ENCODE results near the gene GANAB.
"Not testable (repeated sequence)": the region's sequence is repeated elsewhere in the genome, so short reads cannot be mapped to it uniquely, and the experiment has no call there.

GANAB gene

DNA sequence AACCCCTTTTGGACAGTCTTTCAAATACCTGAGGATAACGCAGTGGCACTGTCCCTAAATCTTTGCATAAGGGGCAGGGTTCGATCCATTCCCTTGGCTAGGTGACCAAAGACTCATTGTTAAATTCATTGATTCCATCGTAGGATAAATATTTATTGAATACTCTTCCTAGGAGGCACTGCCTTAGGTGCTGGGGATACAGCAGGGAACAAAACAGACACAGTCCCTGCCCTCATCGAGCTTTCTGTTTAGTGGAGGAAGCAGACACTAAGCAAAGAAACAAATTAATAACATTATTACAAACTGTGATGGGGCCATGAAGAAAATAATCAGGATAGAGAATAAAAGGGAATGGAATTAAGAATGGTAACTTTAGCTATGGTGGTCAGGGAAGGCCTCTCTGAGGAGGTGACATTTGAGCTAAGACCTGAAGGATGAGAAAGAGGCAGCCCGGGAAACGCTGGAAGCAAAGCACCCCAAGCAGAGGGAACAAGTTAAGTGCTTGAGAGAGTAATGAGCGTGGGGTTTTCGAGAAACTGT lies 25.3 kb downstream of the GANAB start:
- DNase-seq, result no peak

DNA sequence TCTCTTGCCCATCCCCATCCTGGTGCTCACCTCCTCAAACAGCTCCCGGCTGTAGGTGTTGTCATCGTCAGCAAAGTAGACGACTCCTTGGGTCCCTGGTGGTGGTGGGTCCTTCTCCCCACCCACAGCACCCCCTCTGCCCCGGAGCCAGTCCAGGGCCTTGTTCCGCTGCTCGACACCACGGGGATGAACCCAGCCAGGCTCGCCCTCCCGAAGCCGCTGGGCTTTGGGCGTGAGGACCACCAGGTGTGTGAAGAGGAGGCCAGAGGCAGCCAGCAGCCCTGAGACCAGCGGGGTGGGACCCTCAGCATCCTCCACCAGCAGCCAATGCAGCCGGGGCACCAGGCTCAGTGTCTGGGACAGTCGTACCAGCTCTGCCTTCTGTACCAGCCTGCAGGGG lies 29.5 kb downstream of the GANAB start:
- not testable (repeated sequence) for DNase-seq

DNA sequence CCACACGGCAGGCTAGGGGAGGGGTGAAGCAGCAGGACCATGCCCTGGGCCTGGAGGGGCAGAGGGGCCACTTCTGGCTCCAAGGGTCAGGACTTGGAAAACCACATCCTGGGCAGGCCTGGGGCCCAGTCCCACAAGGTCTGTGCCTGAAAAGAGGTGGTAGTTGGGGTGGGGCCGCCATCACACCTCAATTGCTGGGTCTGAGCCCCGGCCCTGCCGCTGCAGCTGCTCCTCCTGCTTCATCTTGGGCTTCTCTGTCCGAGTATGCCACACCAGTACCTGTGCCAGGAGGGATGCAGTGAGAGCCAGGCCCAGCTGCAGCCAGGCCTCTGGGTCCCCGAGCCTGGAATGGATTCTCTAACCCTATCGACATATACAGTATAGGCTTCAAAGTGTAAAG lies 30.9 kb downstream of the GANAB start:
- no peak for DNase-seq

DNA sequence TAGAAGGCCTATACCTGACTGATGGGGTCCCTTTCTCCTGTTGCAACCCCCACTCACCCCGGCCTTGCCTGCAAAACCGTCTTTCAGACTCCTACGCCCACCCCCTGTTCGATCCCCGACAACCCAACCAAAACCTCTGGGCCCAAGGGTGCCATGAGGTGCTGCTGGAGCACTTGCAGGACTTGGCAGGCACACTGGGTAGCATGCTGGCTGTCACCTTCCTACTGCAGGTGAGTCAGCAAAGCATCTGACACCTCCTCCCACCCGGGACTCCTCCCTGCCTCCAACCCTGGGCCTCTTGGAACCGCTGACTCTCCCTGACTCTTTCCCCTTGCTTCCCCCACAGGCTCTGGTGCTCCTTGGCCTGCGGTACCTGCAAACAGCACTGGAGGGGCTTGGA lies 32.1 kb downstream of the GANAB start:
- peak; percentile 54 for DNase-seq

DNA sequence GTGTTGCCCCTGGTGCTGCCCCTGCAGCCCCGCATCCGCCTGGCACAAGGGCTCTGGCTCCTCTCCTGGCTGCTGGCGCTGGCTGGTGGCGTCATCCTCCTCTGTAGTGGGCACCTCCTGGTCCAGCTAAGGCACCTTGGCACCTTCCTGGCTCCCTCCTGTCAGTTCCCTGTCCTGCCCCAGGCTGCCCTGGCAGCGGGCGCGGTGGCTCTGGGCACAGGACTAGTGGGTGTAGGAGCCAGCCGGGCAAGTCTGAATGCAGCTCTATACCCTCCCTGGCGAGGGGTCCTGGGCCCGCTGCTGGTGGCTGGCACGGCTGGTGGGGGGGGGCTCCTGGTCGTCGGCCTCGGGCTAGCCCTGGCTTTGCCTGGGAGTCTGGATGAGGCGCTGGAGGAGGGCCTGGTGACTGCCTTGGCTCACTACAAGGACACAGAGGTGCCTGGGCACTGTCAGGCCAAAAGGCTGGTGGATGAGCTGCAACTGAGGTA lies 33.1 kb downstream of the GANAB start:
- DNase-seq, result no peak

DNA sequence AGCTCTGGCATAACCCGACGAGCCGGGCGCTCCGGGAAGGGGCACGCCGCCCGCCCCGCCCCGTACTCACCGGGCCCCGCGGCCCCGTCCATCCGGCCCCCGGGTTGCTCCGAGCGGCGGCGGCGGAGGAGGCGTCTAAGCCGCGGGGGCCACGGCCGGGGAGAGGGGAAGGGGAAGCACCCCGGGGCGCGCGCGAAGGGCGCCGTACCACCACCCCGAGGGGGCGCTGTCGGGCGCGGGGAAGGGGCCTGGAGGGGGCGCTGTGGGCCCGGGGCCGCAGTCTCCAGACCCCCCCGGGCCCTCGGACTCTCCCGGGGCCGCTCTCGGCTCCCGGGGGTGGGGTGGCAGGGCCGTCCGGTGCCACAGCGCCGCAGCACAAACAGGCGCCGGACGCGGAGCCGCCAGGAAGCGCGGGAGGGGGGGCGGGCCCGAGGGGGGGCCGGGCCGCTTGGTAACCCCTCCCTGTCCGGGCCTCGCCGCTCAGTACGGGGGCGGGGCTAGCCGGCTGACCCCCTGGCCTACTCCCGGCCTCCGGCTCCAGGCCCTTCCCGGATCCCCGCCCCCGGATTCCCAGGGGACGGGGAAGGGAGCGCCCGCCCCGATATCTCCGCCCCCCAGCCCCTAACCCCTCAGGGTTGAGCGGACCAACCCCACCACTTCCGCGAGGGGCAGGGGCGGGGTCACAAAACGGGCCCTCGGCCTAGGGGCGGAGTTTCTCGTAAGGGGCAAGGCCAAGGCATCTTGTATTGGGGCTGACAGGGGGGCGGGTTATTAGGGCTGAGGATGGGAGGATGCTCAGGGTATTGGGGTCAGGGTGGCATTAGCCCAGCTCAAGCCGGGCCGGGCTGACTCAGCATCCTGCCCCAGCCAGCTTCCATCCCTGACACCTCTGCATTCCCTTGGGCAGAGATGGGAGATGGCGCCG lies 33.8 kb downstream of the GANAB start, which contains the start of the genes EML3 and ROM1:
TSS of gene EML3 (minus strand) at position 410 of the 925 bp plus-strand sequence. CDS start at position 92, 318 bp downstream.
TSS of gene ROM1 (plus strand) at position 892 of the 925 bp plus-strand sequence. CDS start at position 917, 25 bp downstream.
- peak; percentile 92 for DNase-seq

DNA sequence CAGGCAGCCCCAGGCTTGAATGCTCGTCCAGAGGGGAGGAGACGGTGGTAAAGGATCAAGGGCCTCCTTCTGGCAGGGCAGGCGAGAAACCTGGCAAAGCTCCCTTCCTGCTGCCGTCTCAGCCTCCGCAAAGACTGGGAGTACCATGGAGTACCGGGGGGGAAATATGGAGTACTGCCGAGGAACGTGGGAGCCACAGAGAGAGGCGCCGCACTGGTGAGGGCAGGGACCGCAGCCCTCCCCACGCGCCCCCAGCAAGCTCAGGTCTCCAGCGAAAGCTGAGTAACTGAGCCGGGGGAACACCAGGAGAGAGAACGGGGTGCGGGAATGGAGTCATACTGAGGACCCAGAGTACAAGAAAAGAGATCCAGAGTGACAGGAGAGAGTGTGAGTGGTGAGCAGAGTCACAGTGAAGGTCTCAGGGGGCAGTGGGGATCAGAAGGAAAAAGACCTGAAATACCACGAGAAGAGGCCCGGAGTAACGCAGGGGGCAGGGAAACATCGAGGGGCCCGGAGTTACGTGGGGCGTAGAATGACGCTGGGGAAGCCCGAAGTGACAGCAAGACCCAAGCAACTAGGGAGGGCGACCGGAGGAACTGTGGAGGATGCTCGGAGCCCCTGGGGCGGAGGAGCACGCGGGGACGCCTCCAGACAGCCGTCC lies 34.6 kb downstream of the GANAB start:
- peak; percentile 54 for DNase-seq

DNA sequence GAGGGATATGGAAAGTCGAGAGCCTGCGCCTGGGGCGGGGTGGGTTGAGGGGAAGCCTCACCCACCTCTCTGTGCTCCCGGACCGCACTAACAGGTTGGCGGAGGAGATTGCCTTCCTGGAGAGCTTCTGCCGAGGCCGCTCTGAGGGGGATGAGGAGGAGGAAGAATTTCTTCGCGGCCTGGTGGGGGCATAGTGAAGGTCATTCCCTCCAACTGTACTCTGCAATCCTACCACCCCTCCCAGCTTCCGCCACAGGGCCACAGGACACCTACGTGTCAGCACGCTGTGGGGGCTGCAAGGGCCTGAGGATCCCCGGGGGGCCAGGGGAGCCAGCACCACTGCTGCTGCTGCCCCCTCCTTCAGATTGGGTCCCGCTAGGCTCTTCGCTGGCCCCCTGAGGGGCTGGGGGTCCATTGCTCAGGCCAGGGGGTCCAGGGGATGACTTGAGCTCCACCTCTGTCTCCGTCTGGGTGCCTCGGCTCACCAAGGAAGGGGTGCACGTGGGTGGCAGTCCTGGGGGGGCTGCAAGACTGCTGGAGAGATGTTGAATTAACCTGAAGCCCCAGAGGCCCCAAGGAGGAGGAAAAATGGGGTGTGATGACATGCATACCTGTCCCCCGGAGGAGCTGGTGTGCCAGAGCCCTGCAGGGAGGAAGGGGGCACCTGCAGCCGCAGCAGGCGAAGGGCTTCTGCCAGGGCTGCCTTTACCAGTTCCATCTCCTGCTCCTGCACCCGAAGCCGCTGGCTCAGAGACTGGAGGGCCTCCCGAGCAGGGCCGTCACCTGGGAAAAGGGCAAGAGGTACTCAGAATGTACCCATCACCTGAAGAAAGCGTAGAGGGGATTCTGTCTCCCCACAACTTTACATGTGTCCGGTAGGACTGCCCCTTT lies 35.4 kb downstream of the GANAB start:
- DNase-seq, result no peak

DNA sequence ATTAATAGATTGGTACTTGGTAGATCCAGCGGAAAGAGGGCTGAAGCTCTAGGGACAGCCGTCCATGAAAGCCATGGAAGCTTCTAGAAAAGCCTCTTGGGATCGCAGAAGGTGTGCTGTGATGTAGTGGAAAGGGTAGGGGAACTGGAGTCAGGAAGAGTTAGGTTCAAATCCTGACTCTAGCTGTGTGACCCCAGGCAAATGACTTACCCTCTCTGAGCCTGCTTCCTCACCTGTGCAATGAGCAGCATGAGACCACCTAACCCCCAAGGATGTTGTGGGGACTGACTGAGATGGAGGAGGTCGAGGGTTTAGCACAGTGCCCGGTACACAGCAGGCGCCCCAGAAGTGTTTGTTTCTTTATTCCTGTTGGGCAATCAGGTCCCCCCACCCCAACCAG lies 36.0 kb downstream of the GANAB start:
- DNase-seq, result no peak

DNA sequence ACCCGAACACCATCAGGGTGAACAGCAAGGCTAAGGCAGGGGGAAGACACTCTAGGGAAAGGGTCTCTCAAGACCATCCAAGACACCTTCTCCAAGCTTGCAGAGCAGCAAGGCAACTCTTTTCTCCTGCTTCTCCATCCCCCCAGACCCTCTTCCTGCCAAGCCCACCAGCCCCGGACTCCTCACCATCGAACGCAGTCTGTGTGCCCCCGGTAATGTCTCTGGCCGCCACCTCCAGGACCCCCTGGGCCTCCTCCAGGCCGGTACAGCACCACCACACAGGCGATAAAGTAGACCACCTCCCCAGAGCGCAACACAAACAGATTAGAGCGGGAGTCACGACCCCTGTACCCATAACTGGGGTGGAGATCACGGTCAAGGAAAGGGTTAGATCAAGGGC lies 37.6 kb downstream of the GANAB start:
- no peak for DNase-seq

DNA sequence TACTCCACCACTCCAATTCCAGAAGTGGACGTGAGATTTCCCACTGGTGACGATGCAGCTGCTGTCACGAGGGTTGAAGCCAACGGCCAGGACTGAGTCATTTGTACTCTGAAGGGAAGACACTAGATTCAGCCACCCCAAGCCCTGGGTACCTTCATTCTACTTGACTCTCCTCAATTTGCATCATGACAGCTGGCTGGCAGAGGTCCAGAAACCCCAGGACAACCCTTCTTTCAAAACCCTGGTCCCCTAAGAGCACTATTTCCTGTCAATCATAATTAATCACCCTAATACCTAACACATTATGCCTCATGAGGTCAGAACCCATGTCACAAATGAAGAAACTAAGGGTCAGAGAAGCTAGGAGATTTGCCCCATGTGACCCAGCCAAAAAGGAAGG lies 38.7 kb downstream of the GANAB start:
- DNase-seq, result no peak

DNA sequence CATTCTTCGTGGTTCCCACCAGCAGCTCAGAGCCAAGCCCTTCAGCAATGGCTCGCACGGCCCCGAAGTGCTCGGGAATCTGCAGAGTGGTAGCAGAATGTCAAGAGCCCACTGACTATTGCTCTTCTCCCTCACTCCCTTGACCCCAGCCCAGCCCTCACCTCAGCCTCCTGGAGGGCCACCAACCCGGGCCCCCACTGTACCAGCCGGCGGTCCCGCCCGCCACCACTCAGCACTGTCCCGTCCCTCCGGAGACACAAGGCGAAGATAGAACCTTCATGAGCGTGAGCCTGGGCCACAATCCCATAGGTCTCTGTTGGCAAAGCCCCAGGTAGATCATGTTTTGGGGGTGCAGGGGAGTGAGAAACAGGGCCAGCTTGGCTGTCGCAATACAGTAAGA lies 40.5 kb downstream of the GANAB start:
- no peak for DNase-seq

DNA sequence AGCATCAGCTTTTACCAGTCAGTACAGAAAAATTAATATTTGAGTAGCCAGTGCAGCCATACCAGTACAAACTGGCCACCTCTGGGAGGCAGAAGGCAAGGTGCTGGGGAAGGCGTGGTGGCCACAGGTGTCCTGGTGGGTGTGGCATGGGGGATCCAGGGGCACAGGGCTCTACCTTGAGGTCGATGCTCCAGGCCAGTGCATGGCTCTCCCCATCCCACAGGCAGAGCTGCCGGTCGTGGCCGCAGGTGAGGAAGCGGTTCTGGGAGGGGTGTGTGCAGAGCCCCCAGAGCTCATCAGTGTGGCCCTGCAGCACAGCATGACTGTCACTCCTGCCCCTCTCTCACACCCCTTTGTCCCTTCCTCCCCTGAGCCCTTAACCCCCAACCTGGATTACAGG lies 40.9 kb downstream of the GANAB start:
- DNase-seq, result no peak

DNA sequence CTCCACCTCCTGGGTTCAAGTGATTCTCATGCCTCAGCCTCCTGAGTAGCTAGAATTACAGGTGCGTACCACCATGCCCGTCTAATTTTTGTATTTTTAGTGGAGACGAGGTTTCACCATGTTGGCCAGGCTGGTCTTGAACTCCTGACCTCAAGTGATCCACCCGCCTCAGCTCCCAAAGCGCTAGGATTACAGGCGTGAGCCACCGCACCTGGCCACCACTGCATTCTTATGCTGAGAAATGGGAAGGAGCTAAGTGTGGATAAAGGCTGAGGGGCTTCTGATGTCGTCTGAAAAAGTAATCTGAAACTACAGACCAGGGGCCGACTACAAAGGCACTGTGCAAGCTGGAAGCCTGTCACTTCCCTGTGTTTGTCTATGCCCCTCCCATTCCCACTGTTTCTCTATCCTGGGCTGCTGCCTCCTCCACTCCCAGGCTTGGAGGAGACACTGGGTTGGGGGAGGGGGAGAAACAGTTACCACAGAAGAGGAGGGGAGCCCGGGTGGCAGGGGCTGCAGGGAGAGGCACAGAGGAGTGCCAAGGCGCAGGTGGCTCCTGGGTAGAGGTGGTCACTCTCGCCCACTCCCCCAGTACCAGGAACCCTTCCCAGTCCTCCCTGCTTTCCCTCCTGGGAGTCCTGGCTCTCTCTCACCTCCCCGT lies 41.8 kb downstream of the GANAB start:
- DNase-seq, result no peak

DNA sequence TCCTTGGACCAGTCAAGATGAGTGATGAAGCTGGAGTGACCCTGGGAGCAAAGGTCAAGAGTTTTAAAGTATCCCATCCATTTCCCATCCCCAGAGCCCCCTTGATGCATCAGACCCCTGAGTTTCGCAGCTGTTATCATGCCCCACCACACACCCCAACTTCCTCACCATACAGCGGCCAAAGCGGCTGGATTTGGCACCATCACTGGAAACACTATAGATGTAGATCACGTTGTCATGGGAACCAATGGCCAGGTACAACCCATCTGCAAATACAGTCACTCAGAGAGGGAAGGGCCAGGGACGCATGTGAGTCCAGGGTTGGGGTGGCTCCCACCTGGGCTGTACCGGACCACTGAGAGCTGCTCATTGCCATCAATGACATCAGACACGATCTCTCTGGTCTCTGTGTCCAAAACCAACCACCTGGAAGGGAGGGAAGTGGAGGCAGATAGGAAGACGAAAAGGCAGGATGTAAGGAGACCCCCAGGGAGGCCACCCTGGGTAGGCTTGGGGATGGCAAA lies 42.6 kb downstream of the GANAB start:
- no peak for DNase-seq

DNA sequence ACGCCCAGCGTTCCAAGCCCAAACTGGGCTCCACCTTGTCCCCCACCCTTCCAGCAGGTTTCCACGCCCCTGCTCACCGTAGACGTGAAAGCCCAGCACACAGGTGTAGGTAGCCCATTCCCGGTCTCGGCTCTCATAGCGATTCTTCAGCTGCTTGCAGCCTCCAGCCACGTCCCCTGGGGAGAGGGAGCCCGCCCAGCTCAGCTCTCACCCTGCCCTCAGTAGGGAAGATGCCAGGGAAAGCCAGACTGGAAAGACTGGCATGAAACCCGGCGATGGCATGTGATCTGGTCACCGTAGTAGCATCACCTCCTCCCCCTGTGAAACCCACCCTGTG lies 43.4 kb downstream of the GANAB start:
- DNase-seq, result no peak

DNA sequence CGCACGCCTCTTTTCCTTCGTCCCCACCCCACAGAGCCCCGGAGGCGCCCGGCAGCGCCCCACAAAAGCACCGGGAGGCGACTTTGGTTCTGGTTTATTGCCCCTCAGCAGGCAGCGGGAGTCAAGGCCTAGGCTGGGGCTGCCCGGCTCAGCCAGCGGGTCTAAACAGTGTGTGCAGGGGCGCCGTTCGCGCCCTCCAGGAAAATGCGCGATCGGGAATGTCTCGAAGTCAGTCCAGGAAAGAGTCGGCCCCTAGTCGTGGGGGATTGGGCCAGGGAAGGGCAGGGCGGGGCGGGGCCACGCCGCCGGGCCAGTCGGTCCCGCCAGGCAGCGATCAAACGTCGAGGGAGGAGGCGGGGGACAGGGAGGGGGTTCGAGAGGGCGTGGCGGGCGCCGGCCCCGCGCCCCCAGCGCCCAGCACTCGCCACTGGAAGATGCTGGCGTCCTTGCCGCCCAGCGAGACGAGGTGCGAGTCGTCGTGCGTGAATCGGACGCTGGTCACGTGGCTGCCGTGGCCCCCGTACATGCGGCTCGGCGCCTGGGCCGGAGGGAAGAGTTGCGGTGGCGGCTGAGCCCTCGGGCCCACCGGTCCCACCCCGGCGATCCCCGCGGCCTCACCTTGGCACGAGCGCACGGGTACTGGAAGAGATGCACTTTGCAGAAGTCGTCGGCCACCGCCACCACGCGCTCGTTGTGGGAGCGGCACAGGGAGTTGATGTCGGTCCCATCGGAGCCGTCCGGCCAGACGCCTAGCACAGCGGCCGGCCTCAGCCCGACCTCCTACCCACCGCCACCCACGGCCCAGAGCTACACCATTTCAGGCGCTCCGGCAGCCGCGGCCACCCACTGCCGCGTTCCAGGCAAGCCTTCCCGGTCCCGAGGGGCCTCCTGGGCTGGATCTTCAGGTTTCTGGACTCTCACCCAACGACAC lies 44.0 kb downstream of the GANAB start:
- DNase-seq, result peak; percentile 64

DNA sequence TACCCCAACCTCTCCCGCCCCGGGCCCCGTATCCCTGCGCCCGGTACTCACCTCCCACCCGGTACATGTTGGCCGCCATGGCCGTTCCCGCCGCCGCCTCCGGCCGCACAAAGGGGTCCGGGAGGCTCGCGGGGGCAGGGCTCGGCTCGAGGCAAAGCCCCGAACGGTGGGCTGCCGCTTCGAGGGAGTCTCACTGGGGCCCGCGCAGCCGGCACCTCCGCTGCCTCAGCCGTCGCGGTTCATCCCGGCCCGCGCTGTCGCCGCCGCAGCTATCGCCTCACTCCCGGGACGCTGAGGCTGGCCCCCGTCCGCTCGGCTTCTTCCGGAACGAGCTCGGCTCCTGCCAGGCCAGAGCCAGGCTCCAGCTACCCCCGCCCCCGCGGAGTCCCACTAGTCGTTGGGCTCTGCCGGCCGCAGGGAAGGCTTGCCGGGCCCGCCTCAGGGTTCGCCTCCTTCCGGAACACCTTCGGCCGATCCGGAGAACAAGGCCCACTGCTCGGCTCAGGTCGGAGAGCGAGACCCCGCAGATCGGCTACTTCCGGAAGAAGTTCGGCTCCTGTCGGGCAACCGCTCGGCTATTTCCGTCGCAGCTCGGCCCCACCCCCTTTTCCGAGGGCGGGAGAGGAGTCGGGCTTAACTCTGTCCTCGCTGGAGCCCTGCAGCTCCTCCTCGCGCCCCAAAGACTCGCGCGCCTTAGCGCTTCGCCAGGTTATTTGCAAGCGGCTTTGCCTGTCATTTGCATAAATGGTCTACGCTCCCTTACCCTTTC lies 44.9 kb downstream of the GANAB start, which contains the start of gene MTA2:
TSS of gene MTA2 (minus strand) at position 494 of the 769 bp plus-strand sequence. CDS start at position 79, 415 bp downstream.
- DNase-seq, result peak; percentile 100

DNA sequence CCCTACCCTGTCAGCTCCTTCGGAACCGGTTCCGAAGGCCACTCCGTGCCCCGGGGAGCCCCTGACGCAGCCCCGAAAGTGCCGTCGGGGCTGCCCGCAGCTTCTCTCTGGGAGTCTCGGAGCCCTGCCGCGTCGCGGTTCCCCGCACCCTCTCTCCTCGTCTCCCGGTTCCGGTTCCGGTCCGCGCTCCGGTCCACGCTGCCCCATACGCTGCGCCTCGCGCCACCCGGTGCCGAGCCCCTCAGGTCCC lies 45.4 kb downstream of the GANAB start:
- DNase-seq, result peak; percentile 64

Data from activated CD4-positive, alpha-beta T cell treated with anti-CD3 and anti-CD28 coated beads, Interleukin-2, Interleukin-6, amounts not matched to agents 100 ng/mL and 50 ng/mL, durations not matched to agents 16 hours and 8 hours (primary cell).